GM19467 (cell line): ENCODE measurements around the gene LIFR.
"Not testable (repeated sequence)": the region's sequence is repeated elsewhere in the genome, so short reads cannot be mapped to it uniquely, and the experiment has no call there.

Source experiments
- ATAC-seq: cut with Tn5 transposase; IDR thresholded peaks from one replicate; pipeline ENCODE4 v1.9.1; 2021; ENCODE audit warnings: mild to moderate bottlenecking, moderate library complexity; ENCODE audit not compliant: unreplicated experiment

LIFR gene

DNA sequence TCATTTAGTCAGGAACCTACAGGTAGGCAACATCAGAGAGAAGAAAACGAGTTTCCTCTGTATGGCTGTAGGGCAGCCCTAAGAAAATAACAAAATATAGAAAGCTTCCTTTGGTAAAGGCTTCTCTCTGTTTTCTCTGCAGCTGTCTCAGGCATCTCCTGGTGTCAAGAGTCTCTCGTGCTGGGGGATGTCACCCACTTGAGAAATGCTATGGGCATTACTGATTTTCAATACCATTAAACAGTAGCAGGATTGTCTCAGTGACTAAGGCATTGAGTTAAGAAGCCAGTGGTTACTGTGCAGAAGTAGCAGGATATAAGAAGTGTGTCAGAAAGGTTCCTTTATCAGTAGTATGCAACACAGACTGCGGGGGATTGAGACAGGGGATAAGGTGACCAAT, 32.4 kb downstream of the LIFR start:
- no peak for ATAC-seq

DNA sequence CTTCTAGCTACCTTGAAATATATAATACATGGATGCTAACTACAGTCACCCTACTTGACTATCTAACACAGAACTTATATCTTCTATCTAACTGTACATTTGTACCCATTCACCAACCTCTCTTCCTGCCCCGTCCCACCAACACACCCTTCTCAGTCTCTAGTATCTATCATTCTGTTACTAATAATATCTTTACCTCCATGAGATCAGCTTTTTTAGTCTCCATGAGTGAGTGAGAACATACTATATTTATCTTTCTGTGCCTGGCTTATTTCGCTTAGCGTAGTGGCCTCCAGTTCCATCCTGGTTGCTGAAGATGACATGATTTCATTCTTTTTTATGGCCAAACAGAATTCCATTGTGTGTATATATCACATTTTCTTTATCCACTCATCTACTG, 37.0 kb downstream of the LIFR start:
- ATAC-seq = no peak

DNA sequence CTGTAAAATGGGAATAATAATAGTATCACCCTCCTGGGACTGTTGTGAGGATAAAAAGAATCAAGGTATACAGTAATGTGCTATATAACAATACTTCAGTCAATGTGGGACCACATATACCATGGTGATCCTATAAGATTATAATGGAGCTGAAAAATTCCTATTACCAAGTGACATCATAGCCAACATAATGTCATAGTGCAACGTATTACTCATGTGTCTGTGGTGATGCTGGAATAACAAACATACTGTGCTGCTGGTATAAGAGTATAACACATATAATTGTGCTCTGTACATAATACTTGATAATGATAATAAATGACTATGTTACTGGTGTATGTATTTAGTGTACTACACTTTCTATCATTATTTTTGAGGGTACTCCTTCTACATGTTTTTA, 38.1 kb downstream of the LIFR start:
- no peak for ATAC-seq

DNA sequence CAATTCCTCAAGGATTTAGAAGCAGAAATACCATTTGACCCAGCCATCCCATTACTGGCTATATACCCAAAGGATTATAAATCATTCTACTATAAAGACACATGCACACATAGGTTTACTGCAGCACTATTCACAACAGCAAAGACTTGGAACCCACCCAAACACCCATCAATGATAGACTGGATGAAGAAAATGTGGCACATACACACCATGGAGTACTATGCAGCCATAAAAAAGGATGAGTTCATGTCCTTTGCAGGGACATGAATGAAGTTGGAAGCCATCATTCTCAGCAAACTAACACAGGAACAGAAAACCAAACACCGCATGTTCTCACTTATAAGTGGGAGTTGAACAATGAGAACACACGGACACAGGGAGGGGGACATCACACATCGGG, 39.8 kb downstream of the LIFR start:
- ATAC-seq = not testable (repeated sequence)

DNA sequence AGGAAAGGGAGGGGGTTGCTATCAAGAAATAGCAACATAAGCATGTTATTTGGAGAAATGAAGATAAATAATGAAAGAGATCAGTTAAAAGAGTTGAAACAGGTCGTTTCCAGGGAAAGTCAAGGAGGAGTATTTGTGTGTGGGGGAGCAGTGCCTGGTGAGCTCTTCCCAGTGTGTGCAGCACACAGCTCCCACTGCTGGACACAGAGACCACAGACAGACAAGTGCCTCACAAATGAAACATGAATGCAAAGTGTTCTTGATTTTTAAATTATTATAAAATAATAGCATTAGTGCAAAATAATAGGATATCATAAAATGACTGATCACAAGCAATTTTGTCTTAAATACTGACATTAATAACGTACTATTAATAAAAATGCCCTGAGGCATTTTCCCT, 40.8 kb downstream of the LIFR start:
- no peak for ATAC-seq

DNA sequence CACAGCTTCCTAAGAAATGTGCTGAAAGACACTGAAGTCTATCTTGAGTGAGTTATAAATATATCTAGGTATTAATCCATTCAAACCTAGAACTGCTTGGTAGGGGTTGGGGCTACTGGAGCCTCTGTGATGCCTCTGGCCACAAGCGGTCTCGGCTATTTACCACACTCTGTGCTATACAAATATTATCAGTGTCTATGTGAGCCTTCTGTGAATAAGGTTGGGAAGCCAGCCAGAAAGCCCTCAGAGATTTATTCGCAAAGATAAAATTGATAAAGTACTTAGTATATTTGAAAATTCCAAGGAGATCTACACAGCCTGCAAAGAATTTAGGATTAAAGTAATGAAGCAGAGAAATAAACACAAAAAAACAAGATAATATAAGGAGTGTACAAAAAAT, 41.4 kb downstream of the LIFR start:
- no peak for ATAC-seq

DNA sequence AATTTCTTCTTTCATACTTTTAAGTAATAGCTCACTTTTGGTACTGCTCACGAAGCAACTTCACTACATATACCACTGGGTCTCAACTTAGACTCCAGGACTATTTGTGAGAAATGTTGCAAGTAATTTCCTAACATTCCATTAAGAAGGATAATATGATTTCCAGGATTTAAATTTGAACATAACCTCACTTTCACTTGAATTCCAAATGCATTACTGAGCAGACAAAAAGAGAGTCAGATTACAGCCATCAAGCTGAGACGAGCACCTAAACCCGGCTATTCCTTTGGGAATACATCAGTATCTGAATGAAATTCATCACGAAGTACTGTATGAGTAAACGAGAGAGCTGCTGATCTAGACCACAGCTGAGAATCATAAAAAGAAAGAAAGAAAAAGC, 47.3 kb downstream of the LIFR start:
- no peak for ATAC-seq

DNA sequence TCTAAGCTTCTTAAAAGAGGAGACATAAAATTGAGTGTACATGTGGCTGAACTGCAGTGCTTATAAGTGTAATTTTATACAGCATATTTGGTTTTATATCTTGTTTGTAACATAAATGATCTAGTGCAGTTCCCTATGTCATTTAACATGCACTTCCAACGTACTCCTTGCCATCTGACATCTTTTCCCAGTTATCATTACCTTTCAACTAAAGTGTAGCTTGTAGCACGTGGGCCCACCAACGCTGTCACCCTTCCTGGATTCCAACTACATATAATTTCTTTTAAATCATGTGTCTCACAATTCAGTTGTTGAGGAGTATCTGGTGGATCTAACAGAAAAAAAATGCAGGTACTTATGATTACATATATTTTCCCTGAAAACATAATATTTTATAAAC, 50.1 kb downstream of the LIFR start:
- no peak for ATAC-seq

DNA sequence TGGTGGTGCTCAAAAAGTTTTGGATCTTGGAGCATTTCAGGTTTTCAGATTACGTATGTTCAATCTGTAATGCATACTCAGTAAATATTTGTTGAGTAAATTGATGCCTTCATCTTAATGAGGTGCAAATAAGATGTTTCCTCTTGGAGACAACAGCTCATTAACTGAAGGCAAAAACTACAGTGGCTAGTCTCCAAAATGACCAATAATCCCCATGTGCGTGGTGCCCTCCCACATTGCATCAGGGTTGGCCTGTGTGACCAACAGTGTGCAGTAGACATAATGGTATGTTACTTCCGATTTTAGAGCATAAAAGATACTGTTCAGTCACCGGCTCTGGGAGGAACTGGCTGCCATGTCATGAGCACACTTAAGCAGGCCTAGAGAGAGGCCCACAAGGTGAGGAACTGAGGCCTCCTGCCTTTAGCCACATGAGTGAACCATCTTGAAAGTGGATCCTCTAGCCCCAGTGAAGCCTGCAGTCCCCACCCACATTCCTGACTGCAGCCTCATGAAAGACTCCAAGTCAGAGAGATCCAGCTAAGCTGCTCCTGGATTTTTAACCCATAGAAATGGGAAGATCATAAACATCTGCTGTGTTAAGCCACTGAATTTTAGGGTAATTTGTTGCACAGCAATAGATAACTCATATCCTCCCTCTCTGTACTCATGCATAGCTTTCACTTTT, 55.7 kb downstream of the LIFR start:
- ATAC-seq = no peak

DNA sequence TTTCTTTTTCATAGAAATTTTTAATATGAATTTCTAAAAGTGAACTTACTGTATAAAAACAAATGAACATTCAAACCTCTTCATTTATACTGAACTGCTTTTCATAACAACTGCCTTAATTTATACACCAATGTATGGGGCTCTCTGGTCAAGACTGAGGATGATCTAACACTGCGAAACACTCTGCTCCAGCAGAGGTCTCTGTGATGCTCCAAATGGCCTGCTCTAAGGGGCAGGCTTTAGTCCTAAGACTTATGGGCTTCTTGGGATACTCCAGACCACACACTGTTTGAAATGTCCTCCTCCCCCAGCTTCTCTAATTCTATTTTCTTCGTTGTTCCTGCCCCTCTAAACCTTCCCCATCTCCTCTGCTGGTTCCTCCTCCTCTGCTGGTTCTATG, 58.5 kb downstream of the LIFR start:
- no peak for ATAC-seq

DNA sequence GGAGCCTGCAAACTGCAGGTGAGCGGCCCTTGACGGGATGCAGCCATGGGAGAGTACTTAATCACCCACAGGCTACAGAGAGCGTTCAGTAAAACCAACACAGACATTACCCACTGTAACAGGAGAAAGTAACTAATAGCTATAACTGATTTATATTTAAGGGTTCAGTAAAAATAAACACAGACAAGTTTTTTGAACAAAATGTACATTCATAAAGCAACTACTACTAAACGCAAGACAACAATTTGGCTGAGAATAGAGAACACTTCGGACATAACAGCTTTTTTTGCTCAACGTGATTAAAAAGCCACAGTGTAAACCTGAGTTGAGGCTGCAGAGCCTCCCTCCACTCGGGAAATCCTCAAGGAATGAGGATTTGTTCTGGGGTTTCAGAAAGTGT, 61.7 kb downstream of the LIFR start:
- no peak for ATAC-seq

DNA sequence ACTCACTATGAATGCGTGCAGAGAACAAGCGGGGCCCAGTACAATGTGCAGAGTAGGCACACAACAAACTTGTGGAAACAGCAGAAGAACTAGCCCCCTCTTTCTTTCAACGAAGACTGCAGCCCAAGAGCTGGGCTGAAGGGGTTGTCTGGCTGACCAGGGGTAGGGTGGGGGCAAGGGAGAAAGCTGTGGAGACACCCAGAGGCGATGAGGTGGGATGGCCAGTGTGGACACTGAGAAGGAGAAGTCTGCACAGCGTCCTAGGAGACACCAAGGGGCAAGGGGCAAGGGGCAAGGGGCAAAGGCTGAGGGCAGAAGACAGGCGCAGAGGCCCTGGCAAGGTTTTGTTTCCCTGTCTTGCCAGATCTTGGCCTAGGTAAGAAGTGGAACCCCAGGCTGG, 62.3 kb downstream of the LIFR start:
- ATAC-seq = no peak

DNA sequence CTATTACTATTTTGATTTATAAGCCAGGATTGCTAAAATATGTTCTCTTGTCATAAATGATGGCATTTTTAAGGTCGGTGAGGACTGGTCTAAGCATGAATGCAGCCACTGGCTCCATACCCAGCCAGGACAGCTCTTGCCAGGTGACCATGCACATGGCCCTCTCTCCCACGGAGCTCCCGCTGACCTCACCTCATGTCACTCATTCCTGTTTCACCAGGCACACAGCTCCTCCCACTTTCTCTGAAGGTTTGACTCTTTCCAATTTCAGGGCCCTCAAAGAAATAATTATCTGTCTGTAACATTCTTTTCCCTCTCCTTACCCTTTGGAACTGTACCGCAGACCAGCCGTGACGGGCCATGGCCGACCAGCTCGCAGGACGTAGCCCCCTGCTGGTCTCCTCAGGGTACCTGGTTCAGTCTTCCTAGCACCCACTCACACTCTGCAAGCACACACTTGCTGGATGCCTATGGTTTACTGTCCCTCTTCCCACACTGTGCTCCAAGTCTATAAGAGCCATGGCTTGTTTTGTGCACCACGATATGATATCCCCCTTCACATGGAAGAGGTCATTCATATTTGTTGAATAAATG, 72.5 kb downstream of the LIFR start:
- no peak for ATAC-seq

DNA sequence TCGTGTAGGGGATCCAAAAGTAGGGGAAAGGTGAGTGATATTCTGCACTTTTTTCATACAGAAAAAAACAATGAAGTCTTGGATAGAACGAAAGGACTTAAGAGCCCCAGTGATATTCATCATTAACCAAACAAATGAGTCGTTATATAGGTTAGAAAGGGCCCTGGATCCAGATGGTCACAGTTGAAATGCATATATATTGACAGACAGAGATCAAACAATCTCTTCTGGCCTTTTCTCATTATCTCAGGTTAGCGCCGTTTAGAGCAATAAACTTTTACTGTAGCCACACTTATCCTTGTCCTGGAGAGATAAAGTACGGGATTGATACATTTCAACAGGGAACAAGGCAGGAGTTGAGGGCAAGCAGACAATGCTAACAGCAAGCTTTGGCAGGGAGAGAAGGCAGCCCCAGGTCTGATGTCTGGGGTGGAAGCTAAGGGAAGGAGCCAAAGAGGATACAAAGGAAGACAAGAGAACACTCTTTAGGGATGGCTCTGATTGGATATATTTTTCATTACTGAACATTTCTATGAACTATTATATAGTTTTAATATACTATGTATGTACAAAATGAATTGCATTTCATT, 77.0 kb downstream of the LIFR start:
- ATAC-seq = no peak

DNA sequence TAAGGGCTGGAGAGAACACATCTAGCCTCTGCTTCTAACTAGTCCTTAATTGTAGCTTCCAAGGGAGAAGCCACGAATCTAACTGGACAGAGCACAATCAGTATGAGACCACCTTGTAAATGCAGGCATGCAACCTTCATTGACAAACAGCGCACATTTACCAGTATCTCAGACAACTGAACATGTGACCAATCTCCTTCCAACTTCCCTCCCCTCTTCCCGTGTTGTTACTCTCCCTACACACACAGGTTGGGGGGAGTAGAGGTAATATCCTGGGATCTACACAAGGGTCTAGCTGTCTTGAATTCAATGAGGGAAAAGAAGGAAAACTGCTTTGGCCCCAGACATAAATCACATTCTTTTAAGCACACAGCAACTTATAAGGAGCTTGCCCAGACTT, 77.6 kb downstream of the LIFR start:
- ATAC-seq = no peak

DNA sequence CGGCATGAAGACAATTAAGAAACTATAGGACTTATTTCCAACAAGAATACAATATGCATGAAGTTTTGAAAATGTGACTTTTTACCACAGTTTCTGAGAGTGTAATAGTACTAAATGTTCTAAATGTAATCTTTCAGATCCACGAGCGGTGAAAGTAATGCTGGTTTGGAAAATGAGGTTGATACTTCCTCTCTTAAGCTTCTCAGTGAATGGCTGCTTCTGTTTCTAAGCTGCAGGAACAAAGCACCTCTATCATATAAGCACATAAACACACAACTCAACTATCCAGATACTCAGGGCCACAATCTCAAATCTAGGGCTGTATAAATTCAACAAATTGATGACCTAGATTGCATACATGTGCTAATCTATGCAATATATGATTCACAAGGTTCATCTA, 78.3 kb downstream of the LIFR start:
- ATAC-seq = no peak

DNA sequence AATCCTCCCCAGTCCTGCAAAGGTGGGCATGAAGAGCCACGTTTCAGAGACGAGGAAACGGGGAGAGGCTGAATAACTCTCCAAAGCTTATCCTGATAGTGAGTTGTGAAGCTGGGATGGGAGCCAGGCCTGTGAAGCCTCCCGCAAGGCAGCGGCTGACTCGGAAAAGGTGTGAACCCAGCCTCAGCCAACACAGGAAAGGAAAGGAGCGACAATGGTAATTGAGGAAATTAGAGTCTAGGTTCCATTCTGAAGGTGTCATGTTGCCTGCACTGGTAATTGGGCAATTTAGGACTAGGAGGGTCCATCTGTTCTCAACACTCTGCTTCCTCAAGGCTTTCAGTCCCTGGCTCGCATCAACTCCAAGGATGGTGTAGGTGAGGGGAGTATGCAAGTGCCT, 83.4 kb downstream of the LIFR start:
- ATAC-seq = no peak

DNA sequence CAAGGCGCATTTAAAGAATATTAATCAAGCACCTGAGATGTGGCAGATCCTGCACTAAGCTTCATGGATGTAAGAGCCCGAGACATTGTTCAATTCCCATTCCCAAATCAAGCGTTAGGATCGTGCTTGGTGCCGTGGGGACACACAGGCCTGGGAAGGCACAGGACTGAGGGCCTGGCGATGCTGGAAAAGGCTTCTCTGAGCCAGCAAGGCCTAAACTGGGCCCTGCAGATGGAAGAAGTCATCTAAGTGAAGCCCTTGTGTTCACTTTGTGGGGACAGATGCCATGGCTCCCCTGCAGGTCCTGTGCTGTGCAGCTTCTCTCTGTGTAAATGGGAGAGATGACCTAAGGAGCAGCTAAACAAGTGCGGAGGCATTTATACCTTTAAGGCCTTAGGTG, 83.9 kb downstream of the LIFR start:
- no peak for ATAC-seq

DNA sequence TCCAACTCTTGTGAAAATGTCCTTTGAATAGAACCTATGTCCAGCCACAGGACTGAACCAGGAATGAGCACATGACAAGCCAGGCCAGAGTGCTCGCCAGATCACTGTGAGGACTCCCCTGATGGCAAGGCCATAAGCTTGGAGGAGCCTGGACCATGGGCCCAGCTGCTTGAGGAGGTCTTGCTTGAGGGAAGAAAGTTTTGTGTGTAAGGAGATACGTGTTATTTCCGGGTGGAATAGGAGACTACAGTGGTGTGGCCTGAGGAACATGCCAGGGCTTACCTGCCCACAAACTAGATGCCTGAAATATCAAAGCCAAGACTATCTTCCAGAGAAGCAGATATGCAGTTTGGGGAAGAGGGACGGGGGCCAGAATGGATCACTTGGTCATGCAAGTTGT, 84.7 kb downstream of the LIFR start:
- no peak for ATAC-seq

DNA sequence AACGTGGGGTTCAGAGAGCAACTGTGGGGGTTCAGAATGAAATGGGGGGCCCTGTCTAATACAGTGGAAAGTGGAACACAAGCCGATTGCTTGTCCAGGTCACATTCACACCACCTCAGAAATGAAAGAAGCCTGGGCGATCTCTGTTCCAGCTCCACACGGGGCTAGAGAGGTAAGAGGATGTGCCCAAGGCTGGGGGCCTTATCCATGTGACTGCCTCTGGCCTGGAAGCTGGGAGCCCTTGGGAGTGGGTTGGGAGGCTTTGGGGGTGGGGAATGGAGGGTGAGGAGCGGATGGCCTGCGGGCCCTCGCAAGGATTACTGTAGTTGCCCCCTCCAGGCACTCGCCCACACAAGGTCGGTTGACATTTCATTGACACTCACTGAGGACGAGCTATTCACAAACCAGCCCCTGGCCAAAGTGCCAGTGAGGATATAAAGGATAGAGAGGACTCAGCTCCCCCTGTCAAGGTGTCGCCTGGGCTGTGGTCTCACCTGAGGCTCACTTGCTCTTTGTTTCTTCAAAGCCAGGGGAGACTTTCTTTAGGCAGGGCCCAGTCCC, 86.7 kb downstream of the LIFR start:
- no peak for ATAC-seq

DNA sequence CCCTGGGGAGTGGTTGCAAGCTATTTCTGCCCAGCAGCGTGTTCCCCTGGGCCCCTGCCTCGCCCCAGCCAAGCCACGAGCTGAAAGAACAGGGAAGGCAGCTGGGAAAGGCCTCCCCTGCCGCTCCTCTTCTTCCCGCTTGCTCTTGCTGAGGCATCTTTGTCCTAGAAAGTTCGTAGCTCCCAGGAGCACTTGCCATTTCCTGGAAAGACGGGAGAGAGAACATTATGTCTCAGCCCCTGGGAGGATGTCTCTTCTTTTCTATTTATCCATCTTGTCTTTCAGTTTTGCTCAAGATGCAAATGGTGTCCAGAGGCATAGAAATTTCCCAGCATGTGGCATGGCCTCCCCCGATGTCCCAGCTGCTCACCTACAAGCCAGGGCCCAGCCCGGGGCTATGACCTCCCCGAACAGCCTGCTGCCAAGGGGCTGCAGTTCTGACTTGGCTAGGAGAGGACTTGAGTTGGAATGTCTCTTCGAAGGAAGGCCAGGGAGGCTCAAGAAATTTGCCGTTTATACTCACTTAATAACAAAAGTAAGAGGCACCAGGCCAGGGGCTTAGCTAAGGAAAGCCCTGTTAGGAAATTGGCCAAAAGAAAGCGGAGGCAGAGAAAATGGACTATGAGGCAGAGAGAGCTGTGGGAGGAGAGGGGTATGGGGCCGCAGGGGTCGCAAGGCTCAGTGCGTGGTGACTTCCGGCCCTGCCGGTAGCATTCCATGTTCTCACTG, 87.3 kb downstream of the LIFR start:
- no peak for ATAC-seq

DNA sequence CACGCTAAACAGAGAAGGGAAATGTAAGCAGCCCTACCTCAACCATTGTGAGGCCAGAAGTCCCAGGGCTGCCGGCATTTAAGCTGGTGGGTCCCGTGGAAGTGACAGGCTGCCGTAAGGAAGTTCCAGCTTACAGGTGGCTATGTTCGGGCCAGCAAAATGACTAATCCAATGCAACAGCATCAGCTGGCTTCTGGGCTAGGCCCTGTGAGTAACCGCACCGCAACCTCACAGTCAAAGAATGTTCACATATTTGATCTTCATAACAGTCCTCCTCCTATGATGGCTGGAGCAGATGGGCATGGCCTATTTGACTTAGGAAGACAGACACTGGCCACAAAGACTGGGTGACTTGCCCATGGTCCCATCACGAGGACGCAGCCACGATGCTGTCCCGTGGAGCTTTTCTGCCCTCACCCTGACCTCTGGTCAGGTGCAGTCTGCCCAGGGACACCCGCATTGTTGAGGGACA, 88.2 kb downstream of the LIFR start:
- ATAC-seq = no peak
